ENCODE data around the gene KCNH1.

DNA sequence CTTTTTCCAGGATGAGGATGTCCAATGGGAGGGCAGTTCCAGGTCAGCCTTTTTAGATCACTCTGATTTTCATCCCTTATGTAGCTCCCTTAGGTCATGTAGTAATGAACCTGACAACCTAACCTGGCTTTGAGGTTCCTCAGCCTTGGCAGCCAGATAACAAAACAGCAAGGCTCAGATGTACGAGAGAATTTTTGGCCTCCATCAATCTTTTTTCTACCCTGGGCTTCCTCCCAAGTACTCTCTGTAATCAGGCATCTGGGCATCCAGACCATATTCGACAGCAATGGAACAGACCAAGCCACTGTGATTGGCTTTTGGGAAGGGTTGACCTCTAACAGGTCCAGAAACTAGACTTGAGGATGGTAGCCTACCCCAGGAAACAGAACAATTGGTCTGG, 38.6 kb downstream of the KCNH1 start:
- TF ChIP-seq, protein P1, sequence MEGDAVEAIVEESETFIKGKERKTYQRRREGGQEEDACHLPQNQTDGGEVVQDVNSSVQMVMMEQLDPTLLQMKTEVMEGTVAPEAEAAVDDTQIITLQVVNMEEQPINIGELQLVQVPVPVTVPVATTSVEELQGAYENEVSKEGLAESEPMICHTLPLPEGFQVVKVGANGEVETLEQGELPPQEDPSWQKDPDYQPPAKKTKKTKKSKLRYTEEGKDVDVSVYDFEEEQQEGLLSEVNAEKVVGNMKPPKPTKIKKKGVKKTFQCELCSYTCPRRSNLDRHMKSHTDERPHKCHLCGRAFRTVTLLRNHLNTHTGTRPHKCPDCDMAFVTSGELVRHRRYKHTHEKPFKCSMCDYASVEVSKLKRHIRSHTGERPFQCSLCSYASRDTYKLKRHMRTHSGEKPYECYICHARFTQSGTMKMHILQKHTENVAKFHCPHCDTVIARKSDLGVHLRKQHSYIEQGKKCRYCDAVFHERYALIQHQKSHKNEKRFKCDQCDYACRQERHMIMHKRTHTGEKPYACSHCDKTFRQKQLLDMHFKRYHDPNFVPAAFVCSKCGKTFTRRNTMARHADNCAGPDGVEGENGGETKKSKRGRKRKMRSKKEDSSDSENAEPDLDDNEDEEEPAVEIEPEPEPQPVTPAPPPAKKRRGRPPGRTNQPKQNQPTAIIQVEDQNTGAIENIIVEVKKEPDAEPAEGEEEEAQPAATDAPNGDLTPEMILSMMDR (IDR thresholded peaks at IDR 0.05) = no peak
- TF ChIP-seq POLR2A (IDR thresholded peaks at IDR 0.05) = no peak

Measured in testis (tissue), 2 donors.